ENCODE measurements around the gene SHLD2.
"Not testable (repeated sequence)": the region's sequence is repeated elsewhere in the genome, so short reads cannot be mapped to it uniquely, and the experiment has no call there.

Gene SHLD2

GRCh38 chr10:87094373-87095235, at the start of gene SHLD2, which contains the start of gene GLUD1:
TSS of gene SHLD2 (plus strand) at chr10:87095206. CDS start at chr10:87151355, 56,149 bp downstream.
TSS of gene GLUD1 (minus strand) at chr10:87094843. CDS start at chr10:87094769, 74 bp downstream.
- DNase-seq (ENCODE audit: low spot score), result peak; percentile 93

GRCh38 chr10:87045434-87045938, 49.5 kb upstream of the SHLD2 start:
- no peak for DNase-seq (ENCODE audit: low spot score)

- no peak for DNase-seq (ENCODE audit: low spot score)
Observed at GRCh38 chr10:87053111-87053510, 41.9 kb upstream of the SHLD2 start.

- no peak for DNase-seq (ENCODE audit: low spot score)
Observed at GRCh38 chr10:87053577-87054181, 41.3 kb upstream of the SHLD2 start.

- DNase-seq (ENCODE audit: low spot score), result peak; percentile 65
Observed at GRCh38 chr10:87054373-87055295, 40.4 kb upstream of the SHLD2 start.

GRCh38 chr10:87058171-87058570, 36.8 kb upstream of the SHLD2 start:
- DNase-seq (ENCODE audit: low spot score), result no peak

GRCh38 chr10:87059401-87059800, 35.6 kb upstream of the SHLD2 start:
- no peak for DNase-seq (ENCODE audit: low spot score)

- DNase-seq (ENCODE audit: low spot score), result no peak
Observed at GRCh38 chr10:87060280-87060928, 34.6 kb upstream of the SHLD2 start.

GRCh38 chr10:87064651-87065050, 30.4 kb upstream of the SHLD2 start:
- no peak for DNase-seq (ENCODE audit: low spot score)

- no peak for DNase-seq (ENCODE audit: low spot score)
Observed at GRCh38 chr10:87066178-87066577, 28.8 kb upstream of the SHLD2 start.

- DNase-seq (ENCODE audit: low spot score), result no peak
Observed at GRCh38 chr10:87066865-87067264, 28.1 kb upstream of the SHLD2 start.

- no peak for DNase-seq (ENCODE audit: low spot score)
Observed at GRCh38 chr10:87068281-87068680, 26.7 kb upstream of the SHLD2 start.

- DNase-seq (ENCODE audit: low spot score), result no peak
Observed at GRCh38 chr10:87072449-87072848, 22.6 kb upstream of the SHLD2 start.

- DNase-seq (ENCODE audit: low spot score), result not testable (repeated sequence)
Observed at GRCh38 chr10:87076421-87076820, 18.6 kb upstream of the SHLD2 start.

GRCh38 chr10:87079106-87079836, 15.7 kb upstream of the SHLD2 start:
- no peak for DNase-seq (ENCODE audit: low spot score)

GRCh38 chr10:87080621-87081020, 14.4 kb upstream of the SHLD2 start:
- not testable (repeated sequence) for DNase-seq (ENCODE audit: low spot score)

- DNase-seq (ENCODE audit: low spot score), result not testable (repeated sequence)
Observed at GRCh38 chr10:87081574-87081973, 13.4 kb upstream of the SHLD2 start.

- DNase-seq (ENCODE audit: low spot score), result not testable (repeated sequence)
Observed at GRCh38 chr10:87082219-87082618, 12.8 kb upstream of the SHLD2 start.

GRCh38 chr10:87083576-87084290, 11.3 kb upstream of the SHLD2 start:
- not testable (repeated sequence) for DNase-seq (ENCODE audit: low spot score)

GRCh38 chr10:87084291-87084782, 10.7 kb upstream of the SHLD2 start:
- DNase-seq (ENCODE audit: low spot score), result not testable (repeated sequence)
